A549 treated with AZD2906 at 1 μM for 4 hours (cell line): ENCODE data around the gene CAPRIN2. TPM values are rescaled to one million over a fixed set of nuclear protein-coding genes. Genes with fewer than 3 reads are reported as not detected.

ENCODE experiments used
- total RNA-seq: library from RNA; stranded (reverse); fragments of 200-300 nt; extraction: Qiagen RNA extraction; gene quantifications from 5 replicates; pipeline ENCODE4 v1.2.3, GENCODE V29; 2022

CAPRIN2 gene
- 21.5 to 34.4 TPM (median 27.9 TPM) in 5 replicates for total RNA-seq

GRCh38 chr12:30754750-30755394, at the start of gene CAPRIN2:
TSS of gene CAPRIN2 (minus strand) at chr12:30754951. CDS start at chr12:30753520, 1,431 bp downstream.

DNA sequence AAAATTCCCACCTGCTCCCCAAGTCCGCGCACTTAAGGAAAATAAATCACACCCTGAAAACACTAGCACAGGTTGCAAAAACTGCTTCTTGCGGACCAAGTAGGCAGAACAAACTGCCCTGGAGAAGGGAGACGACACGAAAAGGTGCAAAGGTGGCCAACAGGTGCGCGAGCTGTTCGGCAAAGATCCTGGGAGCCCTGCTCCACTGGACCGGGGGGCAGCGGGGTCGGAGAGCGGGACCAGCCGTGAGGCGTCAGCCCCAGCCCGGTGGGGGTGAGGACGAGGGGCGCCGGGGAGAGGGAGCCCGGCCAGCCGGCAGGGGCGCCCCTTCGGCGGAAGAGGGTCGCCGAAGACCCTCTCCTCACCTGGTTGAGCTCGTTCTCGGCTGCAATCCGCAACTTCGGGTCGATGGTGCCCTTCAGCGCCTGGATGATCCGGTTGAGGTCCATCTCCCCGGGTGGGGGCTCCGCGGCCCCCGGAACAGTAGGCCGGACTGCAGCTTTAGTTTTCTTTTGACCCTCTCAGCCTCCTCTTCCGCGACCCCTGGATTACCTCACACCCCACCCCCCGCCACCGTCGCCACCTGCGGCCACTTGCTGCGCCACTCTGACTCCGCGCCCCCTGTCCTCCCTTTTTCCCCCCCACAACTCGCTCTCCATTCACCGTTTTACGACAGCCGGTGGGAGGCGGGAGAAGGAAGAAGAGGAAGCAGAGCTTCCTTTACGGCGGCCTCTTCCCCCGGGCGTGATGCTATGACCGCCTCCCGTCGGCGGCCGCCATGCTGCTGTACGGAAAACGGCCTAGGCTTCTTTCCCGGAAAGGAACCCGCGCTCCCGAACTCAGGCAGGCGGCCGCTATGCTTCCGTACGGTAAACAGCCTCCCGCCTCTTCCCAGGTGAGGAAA, 59.3 kb downstream of the CAPRIN2 start, which contains the start of gene IPO8:
TSS of gene IPO8 (minus strand) at position 671 of the 904 bp plus-strand sequence. CDS start at position 449, 222 bp downstream.

Other genes with a start within 250 kb of the CAPRIN2 start
- gene IPO8, start 59.1 kb downstream of the CAPRIN2 start, total RNA-seq = 13.5 to 21.9 TPM (median 17.1 TPM) in 5 replicates
- gene TSPAN11, start 171.8 kb upstream of the CAPRIN2 start, total RNA-seq = 0.04 to 0.11 TPM (median 0.06 TPM) in 5 replicates